Measurements from ENCODE around the gene SRSF12.
"Not testable (repeated sequence)": the region's sequence is repeated elsewhere in the genome, so short reads cannot be mapped to it uniquely, and the experiment has no call there.

SRSF12 gene

GRCh38 chr6:89128256-89128671 is 10.4 kb upstream of the SRSF12 start:
- DNase-seq = not testable (repeated sequence)

DNA sequence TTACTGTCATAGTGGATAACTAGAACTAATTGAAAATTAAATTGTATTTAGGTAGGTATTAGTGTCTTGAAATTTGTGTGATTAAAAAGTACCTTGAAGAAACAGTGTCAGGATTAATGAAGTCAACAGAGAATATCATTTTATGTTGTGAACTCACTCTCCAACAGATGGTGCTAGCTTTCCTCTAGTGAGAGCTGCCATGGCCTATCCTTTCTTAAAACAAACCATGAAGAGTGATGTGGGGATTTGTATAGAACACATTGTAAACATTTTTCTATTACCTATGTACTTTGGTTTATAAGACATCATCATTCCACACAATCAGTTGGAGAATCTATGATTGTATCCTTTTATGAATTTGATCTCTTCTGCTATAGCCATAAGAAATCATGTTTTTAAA is 4.8 kb upstream of the SRSF12 start:
- DNase-seq = peak; percentile 50

DNA sequence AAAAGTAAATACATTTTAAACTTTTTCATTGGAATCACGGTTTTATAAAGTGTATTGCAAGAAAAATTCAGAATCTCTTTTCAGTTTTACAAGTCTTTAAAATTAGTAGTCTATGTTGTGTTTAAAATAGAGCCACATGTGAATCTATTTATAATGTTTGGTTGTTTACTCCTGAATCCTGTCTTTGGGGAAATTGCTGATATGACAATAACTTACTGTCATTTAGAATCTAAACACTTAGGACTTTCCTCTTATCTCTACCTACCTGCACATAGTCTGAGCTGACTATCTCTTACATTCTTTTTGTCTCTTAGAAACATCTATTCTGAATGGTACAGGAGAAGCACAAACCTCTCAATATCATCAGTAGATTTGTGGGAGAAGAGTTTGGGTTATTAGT is 4.1 kb upstream of the SRSF12 start:
- DNase-seq = no peak

- DNase-seq = no peak
These were observed 2.5 kb upstream of the SRSF12 start for GRCh38 chr6:89120371-89120770.

- no peak for DNase-seq
These were observed 1.1 kb upstream of the SRSF12 start for GRCh38 chr6:89118931-89119330.

- no peak for DNase-seq
These were observed 1.2 kb downstream of the SRSF12 start for GRCh38 chr6:89116702-89117101.

DNA sequence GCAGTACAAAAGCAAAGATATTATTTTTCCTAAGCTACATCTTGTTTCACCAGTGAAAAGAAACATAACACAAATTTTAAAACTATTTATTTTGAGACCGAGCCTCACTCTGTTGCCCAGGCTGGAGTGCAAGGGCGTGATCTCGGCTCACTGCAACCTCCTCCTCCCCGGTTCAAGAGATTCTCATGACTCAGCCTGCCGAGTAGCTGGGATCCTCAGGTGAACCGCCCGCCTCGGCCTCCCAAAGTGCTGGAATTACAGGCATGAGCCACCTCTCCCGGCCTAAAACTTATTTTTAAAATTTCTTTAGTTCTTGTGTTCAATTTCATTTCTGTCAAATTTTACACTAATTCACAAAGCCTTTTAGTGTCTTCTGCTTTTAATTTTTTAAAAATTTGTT is 5.9 kb downstream of the SRSF12 start:
- no peak for DNase-seq

- DNase-seq = no peak
These were observed 7.6 kb downstream of the SRSF12 start for GRCh38 chr6:89110284-89110683.

- no peak for DNase-seq
These were observed 17.8 kb downstream of the SRSF12 start for GRCh38 chr6:89100114-89100513.

DNA sequence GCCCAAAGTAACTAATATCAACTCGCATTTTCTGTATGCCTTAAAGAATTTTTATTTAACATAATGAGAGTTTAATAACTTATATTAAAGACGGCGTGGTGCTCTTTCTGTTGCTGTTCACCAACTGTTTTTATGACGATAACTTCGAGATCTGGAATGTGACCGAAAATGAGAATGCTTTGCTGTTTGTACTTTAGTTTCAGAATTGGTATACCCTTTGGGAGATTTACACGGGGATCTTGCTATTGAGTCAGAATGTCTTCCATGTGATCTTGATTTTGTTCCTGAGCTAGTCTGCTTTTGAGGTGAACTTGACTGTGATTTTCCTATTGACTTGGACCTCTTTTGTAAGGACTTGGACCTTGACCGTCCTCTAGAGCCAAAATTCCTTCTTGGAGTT is 19.4 kb downstream of the SRSF12 start:
- no peak for DNase-seq

DNA sequence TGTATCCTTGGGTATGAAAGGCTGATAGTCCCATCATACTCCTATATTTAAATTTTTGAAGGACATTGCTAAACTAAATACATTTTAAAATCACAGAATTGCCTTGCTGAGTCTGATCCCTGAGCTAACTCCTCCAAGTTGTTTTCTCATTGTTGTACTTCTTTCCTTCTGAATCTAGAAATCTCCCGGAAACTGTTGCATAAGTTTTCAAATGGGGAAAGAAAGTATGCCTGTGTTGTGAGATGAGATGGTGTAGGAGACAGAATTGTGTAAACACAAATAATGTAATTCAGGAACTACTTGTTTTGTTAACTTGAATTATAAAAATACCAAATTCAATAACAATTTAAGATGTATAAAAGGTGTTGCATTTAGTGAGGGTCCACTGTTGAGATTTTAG is 30.0 kb downstream of the SRSF12 start:
- no peak for DNase-seq

DNA sequence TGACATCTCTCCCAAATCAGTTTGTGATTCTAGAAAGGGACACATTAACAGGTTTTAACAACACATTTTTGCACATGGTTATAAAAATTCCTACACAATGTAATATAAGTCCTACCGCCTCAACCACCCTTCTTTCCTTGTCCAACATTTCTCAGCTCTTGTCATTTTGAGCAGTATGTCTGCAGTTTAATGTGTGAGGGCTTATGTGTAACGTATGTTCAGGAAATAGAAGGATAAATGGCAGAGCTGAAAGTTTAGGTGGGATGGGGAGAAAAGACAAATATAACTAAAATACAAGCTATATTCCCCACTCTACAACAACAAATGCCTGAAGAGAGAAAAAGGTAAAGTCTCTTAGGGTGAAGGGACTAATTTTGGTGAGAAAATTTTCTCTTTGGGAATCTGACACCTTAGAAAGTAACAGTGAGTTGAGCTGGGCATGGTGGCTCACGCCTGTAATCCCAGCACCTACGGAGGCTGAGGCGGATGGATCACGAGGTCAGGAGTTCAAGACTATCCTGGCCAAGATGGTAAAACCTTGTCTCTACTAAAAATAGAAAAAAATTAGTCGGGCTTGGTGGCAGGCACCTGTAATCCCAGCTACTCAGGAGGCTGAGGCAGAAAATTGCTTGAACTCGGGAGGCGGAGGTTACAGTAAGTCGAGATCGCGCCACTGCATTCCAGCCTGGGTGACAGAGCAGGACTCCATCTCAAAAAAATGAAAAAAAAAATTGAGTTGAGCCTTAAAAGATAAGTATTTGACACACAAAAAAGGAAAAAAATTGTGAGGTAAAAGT is 32.3 kb downstream of the SRSF12 start:
- no peak for DNase-seq

DNA sequence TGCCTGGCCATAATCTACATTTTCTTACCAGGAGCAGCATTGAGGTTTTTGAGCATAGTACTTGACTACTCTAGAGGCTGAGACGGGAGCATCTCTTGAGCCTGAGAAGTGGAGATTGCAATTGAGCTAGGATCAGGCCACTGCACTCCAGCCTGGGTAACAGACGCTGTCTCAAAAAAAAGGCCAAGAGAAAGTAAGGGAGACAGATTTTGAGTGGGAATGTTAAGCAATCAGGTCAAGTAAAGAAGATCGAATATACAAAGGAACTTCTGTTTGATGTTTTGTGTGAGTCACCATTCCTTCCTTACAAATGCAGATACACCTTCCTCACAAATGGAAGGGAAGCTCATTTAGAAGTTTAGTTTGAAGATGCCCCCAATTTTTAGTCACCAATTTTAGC is 32.9 kb downstream of the SRSF12 start:
- DNase-seq = no peak

DNA sequence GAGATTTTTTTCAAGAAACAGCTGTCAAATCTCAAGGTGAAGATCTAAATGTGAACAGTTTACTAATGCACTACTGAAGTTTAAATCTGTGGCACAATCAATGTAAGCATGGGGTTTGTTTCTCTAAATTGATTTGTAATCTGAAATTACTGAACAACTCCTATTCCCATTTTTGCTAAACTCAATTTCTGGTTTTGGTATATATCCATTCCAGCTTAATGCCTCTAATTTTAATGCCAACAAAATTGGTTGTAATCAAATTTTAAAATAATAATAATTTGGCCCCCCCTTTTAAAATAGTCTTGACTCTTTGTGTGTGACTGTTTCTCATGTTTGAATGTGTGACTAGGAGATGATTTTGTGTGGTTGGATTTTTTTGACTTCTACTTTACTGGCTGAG is 33.3 kb downstream of the SRSF12 start:
- no peak for DNase-seq

DNA sequence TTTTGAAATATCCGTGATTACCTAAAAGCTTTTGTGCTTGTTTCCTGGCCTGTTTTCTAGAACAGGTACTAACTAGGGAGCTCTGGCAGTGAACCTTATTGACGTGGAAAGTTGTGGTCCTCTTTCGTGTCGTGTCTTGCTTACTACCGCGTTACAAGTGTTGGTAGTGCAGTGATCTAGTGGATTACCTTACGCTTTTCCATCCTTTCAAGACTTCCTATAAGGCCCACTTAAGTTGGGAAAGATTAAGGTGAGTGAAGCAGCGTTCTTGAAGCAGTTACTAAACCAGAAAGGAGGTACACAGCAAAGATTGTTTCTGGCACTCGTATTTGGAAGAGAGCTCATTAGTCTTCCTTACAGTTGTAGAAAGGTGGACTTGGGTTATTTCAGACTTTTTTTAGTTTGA is 35.4 kb downstream of the SRSF12 start:
- DNase-seq = peak; percentile 15

DNA sequence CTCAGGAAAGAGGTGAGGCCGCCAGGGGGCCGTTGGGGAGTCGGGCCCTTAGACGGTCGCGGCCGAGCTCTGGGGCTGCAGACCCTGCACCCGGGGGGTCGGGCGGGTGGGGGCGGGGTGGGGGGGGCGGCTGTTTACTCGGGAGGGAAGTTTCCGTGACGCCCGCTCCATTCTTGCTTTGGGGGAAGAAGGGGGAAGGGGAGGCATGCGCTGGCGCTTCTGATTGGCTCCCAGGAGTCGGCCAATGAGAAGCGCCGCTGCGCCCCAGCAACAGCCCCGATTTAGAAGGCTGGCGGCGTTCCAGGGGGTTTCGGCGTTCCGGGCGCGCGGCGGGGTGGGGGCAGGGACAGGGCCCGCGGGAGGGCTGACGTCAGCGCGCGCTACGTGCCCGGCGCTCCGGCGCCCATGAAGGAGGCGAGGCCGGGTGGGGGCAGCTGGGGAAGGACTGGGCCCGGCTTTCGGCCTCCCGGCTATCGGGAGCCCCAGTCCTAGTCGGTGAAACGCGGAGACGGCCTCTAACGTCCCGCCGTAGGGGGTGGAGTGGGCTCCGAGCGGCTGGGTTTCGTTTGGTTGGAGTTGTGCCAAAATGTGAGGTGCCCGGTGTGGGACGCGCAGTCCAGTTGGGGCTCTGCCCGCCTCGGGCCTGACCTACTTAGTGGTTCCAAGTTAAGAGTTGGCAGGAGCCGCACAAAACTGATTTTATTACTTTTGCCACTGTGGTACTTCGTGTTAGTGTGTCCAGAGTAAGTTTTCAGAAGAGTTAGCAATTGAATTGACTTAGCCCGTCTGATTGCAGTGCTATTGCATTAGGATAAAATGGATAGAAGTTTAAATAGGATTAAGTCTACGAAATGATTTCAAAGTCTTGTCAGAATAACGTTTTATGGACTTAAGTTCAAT is 36.2 kb downstream of the SRSF12 start:
- peak; percentile 95 for DNase-seq

GRCh38 chr6:89081129-89081422 is 36.8 kb downstream of the SRSF12 start:
- no peak for DNase-seq

DNA sequence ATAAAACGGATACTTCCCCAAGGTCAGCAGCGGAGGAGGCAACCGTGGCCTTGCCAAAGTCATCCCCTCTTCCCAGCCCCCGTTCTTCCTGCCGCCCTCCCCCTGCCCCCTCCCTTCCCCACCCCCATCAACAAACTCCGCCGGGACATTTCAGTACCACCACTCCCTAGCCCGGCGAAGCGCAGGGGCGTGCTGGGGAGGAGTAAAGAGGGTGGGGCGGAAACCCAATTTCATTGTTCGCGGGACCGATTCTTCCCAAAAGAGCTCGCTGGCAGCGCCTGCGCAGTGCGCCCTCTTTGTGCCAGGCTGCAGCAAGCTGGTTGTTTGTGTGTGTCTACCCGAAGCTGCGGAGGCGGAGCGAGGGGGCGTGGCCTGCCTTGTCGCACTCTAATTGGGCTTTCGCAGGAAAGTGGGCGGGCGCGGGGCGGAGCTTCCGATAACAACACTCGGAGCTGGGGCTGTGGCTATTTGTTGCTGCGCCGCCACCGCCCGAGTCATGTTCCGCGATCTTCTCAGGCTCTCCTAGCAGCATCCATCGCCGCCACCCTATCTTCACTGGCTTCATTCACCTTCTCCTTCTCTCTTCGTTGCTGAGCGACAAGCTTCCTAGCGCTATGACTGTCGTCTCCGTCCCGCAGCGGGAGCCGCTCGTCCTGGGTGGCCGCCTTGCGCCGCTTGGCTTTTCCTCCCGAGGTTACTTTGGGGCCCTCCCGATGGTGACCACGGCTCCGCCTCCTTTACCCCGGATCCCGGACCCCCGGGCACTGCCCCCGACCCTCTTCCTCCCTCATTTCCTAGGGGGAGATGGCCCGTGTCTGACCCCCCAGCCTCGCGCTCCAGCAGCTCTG is 37.4 kb downstream of the SRSF12 start, which contains the start of gene PNRC1:
Gene PNRC1 (plus strand): TSS at position 471 of the 848 bp plus-strand sequence. CDS start 144 bp downstream, at position 615.
- peak; percentile 98 for DNase-seq

DNA sequence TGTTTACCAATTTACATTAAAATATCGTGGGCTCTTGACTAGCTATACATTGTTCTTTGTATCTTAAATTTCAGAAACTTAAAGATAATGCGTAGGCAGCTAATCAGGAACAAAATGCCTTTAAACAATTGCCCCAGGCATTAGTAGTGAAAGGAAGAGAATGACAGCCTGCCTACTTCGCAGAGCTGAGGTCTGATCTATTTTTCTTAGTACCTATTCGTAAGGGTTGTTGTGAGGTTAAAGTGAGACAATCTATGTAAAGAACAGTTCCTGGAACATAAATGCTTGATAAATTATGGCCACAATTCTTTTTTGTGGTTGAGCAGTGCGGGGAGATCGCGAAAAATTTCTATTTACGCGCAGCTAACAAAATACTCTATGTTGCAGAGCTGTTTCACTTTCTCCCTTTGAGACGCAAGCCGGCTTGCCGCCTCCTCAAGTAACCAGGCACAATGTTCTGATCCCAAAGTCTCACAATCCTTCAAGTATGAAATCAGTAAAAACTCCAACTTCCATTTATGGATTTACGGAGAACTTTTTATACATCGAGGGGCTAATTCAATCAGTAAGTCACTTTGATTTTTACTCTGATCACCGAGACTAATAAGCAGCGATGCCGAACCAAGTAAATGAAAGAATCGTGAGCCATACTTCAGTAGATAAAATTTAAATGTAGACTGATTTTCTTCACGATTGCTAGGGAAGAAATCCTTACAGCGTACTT is 38.2 kb downstream of the SRSF12 start:
- peak; percentile 45 for DNase-seq

GRCh38 chr6:89073840-89074239 is 44.0 kb downstream of the SRSF12 start:
- DNase-seq = no peak

GRCh38 chr6:89073014-89073620 is 44.8 kb downstream of the SRSF12 start:
- DNase-seq = no peak

DNA sequence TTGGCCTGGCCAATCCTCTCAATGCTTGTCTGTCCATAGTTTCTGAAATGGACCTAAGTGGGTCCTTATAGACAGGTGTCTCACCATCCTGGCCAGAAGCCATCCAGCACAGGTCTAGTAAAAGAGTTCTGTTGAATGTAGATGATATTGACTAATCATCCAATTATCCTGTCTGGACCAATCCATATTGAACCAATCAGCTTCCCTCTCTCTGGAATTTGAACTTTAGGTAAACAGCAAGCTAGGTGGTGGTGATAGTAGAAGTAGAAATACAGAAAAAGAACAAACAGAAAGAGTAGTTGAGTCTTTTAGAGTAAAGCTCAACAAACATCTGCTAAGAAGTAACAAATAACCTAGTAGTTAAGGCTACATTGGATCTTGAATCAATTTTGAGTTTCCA is 46.8 kb downstream of the SRSF12 start:
- no peak for DNase-seq

Measured in RPMI8226 (cell line).